VCaP (cell line): Measurements from ENCODE around the gene AKAP7.

Experiments used
- H3K27ac ChIP-seq: fragments of 450-650 bp; 2 replicates; pipeline ENCODE4 v1.5.1; 2017
- CTCF ChIP-seq: fragments of 450-650 bp; conservative IDR thresholded peaks from 2 replicates; pipeline ENCODE4 v1.5.1; 2017; ENCODE audit warnings: mild to moderate bottlenecking, moderate library complexity

AKAP7 gene

GRCh38 chr6:131269565-131270391, 134.5 kb downstream of the AKAP7 start:
- no peak overlapping the region for H3K27ac ChIP-seq
- TF ChIP-seq CTCF = no peak

DNA sequence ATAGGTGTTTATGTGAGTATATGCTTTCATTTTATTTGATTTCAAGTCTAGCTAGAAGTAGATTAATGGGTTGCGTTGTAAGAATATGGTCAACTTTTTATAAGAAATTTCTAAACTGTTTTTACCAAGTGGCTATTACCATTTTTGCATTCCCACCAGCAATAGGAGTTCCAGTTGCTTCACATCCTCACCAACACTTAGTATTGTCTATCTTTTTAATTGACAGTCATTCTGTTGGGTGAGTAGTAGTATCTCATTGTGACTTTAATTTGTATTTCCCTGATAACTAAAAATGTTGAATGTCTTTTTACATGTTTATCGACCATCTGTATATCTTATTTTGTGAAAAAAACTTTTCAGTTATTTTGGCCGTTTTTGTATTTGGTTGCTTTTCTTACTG, 135.3 kb downstream of the AKAP7 start:
- H3K27ac ChIP-seq = no peak overlapping the region
- TF ChIP-seq CTCF = no peak

- no peak overlapping the region for H3K27ac ChIP-seq
- no peak for TF ChIP-seq CTCF
Observed at GRCh38 chr6:131275273-131275672, 140.0 kb downstream of the AKAP7 start.

- no peak overlapping the region for H3K27ac ChIP-seq
- no peak for TF ChIP-seq CTCF
Observed at GRCh38 chr6:131277591-131277990, 142.3 kb downstream of the AKAP7 start.

GRCh38 chr6:131281471-131282270, 146.4 kb downstream of the AKAP7 start:
- no peak for TF ChIP-seq CTCF
- H3K27ac ChIP-seq = no peak overlapping the region

DNA sequence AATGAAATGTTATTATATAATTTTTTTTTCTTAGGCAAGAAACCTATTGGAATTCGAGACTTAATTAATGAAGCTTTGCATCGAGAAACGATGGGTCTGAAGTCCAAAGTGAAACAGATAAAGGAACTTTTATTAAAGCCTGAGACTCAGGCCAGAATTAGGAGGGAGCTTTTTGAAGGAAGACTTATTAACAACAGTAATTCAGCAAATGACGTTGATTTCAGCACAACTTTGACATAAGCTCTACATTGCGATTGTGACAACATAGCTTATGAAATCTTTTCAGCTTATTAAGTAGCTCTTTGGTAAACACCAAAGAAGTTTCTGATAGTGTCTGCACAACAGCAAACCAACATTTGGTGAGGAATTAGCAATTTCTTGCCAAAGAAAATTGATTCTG, 147.1 kb downstream of the AKAP7 start:
- H3K27ac ChIP-seq = no peak overlapping the region
- TF ChIP-seq CTCF = no peak

DNA sequence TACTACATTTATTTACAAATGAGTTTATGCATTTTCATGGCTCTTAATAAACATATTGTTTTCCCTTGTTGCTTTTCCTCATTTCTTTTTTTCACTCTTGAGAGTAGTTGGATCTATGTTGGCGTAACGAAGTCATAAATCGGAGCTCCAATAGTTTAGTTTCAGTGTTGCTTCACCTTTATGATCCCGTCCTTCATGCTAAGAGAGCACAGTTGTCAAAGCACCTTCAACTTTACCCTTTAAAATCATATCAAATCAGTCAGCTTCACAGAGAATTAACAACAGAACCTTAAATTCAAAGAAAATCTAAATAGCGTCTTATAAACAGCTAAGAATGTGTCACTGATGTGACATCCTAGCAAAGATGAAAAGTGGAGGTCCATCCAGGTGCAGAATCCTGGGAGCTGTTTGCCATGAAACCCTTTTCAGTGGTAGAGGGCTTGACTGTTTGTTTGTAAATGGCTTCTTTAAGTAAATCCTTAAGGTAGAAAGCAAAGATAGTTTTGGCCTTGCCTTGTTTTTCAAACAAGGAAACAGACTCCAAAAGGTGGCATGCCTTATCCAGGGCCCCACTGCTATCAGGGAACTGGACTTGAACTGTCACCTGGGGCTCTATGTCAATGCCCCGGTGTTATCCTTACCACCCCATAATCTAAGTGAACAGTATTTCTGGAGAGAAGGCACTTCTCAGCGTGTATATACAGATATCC, 148.4 kb downstream of the AKAP7 start:
- no peak overlapping the region for H3K27ac ChIP-seq
- no peak for TF ChIP-seq CTCF
